CD8-positive, alpha-beta memory T cell (primary cell): ENCODE measurements around the gene YIPF5. TPM values are rescaled to one million over a fixed set of nuclear protein-coding genes. Genes with fewer than 3 reads are reported as not detected.

ENCODE experiments used
- CTCF ChIA-PET: fragments of 350-600 bp; sonication (Branson Sonifier 250); formaldehyde crosslinking; loops from one replicate; lab custom pipeline; 2021; ENCODE audit warnings: antibody characterized with exemption; lab: Charles Lee
- POLR2A ChIA-PET: fragments of 350-600 bp; sonication (Branson Sonifier 250); formaldehyde crosslinking; loops from one replicate; lab custom pipeline; 2021; ENCODE audit warnings: antibody characterized with exemption; lab: Charles Lee
- DNase-seq, 5 donors: peaks; one replicate each; pipeline versions ENCODE4 v3.0.0 to v3.0.0-alpha.2; 2020 to 2022; ENCODE audit warnings: mixed read lengths in 1 of 5
- H3K27ac ChIP-seq: one replicate; pipeline ENCODE4 v1.7.0; 2013; ENCODE audit warnings: low read depth, mild to moderate bottlenecking, low read length, moderate library complexity
- H3K27me3 ChIP-seq: 2 replicates; pipeline ENCODE4 v1.7.0; 2013; ENCODE audit warnings: low read length, mild to moderate bottlenecking; ENCODE audit not compliant: insufficient read depth, poor library complexity, severe bottlenecking
- H3K36me3 ChIP-seq: 2 replicates; pipeline ENCODE4 v1.7.0; 2013; ENCODE audit warnings: mild to moderate bottlenecking, low read length, moderate library complexity; ENCODE audit not compliant: insufficient read depth
- H3K4me1 ChIP-seq: 2 replicates; pipeline ENCODE4 v1.7.0; 2013; ENCODE audit warnings: mild to moderate bottlenecking, low read length, moderate library complexity; ENCODE audit not compliant: insufficient read depth
- H3K4me3 ChIP-seq: 2 replicates; pipeline ENCODE4 v1.7.0; 2013; ENCODE audit warnings: mild to moderate bottlenecking, low read length
- H3K9me3 ChIP-seq: 2 replicates; pipeline ENCODE4 v1.7.0; 2013; ENCODE audit warnings: mild to moderate bottlenecking, low read length
- H3K27ac Mint-ChIP-seq, 8 donors: one replicate each; pipeline ENCODE4 v1.8.0; 2020 to 2021; ENCODE audit warnings: mixed read lengths in 8 of 8, mild to moderate bottlenecking in 6 of 8, inconsistent platforms in 3 of 8, moderate library complexity in 3 of 8
- H3K27me3 Mint-ChIP-seq, 2 donors: one replicate each; pipeline ENCODE4 v1.8.0; 2020 to 2021; ENCODE audit warnings: mixed read lengths in 2 of 2, mild to moderate bottlenecking in 1 of 2, moderate library complexity in 1 of 2
- H3K36me3 Mint-ChIP-seq, 3 donors: one replicate each; pipeline ENCODE4 v1.8.0; 2020 to 2021; ENCODE audit warnings: mixed read lengths in 3 of 3, inconsistent platforms in 1 of 3, mild to moderate bottlenecking in 1 of 3
- H3K4me1 Mint-ChIP-seq, 3 donors: one replicate each; pipeline ENCODE4 v1.8.0; 2020 to 2021; ENCODE audit warnings: mixed read lengths in 3 of 3, inconsistent platforms in 1 of 3, mild to moderate bottlenecking in 1 of 3
- H3K4me3 Mint-ChIP-seq, 7 donors: one replicate each; pipeline ENCODE4 v1.8.0; 2020 to 2021; ENCODE audit warnings: mixed read lengths in 7 of 7, mild to moderate bottlenecking in 6 of 7, moderate library complexity in 4 of 7, inconsistent platforms in 2 of 7
- H3K9me3 Mint-ChIP-seq, 5 donors: one replicate each; pipeline ENCODE4 v1.8.0; 2020 to 2022; ENCODE audit warnings: mixed read lengths in 5 of 5, mild to moderate bottlenecking in 3 of 5, moderate library complexity in 2 of 5, inconsistent platforms in 1 of 5
- polyA plus RNA-seq: library from polyadenylated mRNA; unstranded; fragments of 300-500 nt; fragmentation: Illumina TruSeq; gene quantifications from one replicate; pipeline ENCODE4 v1.2.3, GENCODE V29; 2021
- total RNA-seq, 2 experiments: library from RNA; stranded (reverse); gene quantifications; one replicate each; pipeline ENCODE4 v1.2.3, GENCODE V29; 2021

Gene YIPF5
- total and polyA plus RNA-seq, 3 experiments from 2014 or later = 40.8 to 68.2 (median 42.0) TPM

DNA sequence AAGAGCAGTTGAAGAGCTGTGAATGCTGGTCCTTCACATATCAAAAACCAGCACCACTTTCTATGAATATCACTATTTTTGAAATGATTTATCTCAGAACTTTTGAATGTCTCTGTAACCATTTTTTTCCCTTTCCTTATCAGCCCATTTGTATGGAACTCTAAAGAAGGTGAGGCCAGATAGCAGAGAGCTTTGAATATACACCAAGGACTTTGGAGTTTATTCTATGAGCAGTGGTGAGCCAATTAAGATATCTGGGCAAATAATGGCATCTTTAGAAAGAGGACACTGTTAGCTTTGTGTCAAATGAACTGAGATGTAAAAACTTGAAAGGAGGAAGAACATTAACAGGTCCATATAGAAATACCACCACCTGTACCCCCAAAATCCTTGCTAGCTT, 22.2 kb upstream of the YIPF5 start:
- H3K27ac Mint-ChIP-seq = no peak overlapping the region
- H3K4me3 Mint-ChIP-seq = no peak overlapping the region
- peaks cover 0 to 17% (median 15%) of the 10 kb centered on the region in 3 donors for H3K4me1 Mint-ChIP-seq
- no peaks in the 10 kb centered on the region for H3K9me3 Mint-ChIP-seq
- POLR2A ChIA-PET = interaction anchor here (0.5 to 1.4 kb wide), 2 partner anchors 22 to 1163 kb away, joined by 3 to 4 read pairs; partner anchors contain the start of genes KCTD16 and YIPF5
- Histone ChIP-seq H3K4me1 (peaks cover 49% of the 10 kb centered on the region), H3K27ac (no peak overlapping the region), H3K4me3 (no peak overlapping the region), H3K36me3 (no peaks in the 10 kb centered on the region), H3K27me3 (no peaks in the 10 kb centered on the region), H3K9me3 (no peaks in the 10 kb centered on the region)
- no peaks in the 10 kb centered on the region for H3K36me3 Mint-ChIP-seq
- no peak for DNase-seq
- H3K27me3 Mint-ChIP-seq = no peaks in the 10 kb centered on the region
- CTCF ChIA-PET = interaction anchor here (1.2 to 3.9 kb wide), 6 partner anchors 11 to 368 kb away, joined by 3 to 19 read pairs (median 4); partner anchors contain the start of genes KCTD16 and YIPF5

DNA sequence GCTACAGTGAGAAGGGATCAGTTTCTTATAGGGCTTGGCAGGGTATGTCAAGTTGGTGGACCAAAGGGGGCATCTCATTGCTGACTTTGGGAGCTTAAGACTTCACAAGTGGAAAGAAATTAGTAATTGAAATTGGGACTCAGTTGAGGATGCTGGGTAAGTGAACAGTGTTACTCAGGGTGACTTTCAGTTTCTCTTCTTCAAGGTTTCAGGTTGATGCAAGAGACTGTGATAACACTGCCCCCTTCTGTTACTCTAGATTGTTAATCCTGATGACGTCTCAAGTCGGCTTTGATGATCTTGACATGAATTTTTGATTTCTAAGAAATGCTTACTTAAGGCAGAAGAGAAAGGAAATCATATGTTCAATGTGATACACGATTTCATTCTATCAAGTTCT, 21.5 kb upstream of the YIPF5 start:
- POLR2A ChIA-PET = interaction anchor here (1.4 kb wide), 1 partner anchor 21 kb away, joined by 4 read pairs; the partner anchor contains the start of genes KCTD16 and YIPF5
- H3K36me3 Mint-ChIP-seq = no peaks in the 10 kb centered on the region
- H3K4me3 ChIP-seq = peak overlapping the region; percentile 36

DNA sequence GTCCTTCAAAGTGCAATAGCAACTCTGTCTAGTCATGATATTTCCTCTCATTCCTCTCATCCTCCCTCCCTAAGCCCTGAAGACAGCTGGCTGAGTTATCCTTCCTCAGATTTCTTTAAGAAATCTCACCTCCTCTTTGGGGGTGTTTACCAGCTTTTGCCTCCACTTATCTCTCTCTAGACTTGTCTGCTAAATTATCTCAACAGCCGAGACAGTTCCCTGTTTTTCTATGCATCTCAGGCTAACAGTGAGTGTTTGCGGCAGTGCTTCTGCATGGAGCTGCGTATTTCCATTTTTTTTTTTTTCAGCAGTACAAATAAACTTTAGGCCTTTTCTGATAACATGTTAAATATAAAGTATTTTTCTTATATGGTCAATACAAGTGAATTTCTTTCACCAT, 21.1 kb upstream of the YIPF5 start:
- H3K4me3 Mint-ChIP-seq = peak overlapping the region in 1 of 7 donors; percentile 30
- no peaks in the 10 kb centered on the region for H3K36me3 Mint-ChIP-seq
- Histone ChIP-seq H3K9me3 (no peaks in the 10 kb centered on the region), H3K36me3 (no peaks in the 10 kb centered on the region), H3K27ac (no peak overlapping the region), H3K27me3 (no peaks in the 10 kb centered on the region), H3K4me3 (peak overlapping the region; percentile 36), H3K4me1 (peaks cover 60% of the 10 kb centered on the region)
- H3K27me3 Mint-ChIP-seq = no peaks in the 10 kb centered on the region
- no peaks in the 10 kb centered on the region for H3K9me3 Mint-ChIP-seq
- ChIA-PET CTCF (interaction anchor here (1.1 to 3.9 kb wide), 9 partner anchors 11 to 1443 kb away, joined by 3 to 19 read pairs (median 5); partner anchors contain the start of genes KCTD16 and YIPF5), POLR2A (interaction anchor here (0.7 to 1.8 kb wide), 2 partner anchors 365 to 787 kb away, joined by 4 to 5 read pairs; no protein-coding TSS in a partner anchor)
- no peak overlapping the region for H3K27ac Mint-ChIP-seq
- no peak for DNase-seq
- peaks cover 0 to 27% (median 27%) of the 10 kb centered on the region in 3 donors for H3K4me1 Mint-ChIP-seq

More for the DNA sequence above, 21.5 kb upstream of the YIPF5 start:
- Mint-ChIP-seq H3K4me3 (no peak overlapping the region), H3K4me1 (peaks cover 0 to 23% (median 22%) of the 10 kb centered on the region in 3 donors), H3K9me3 (no peaks in the 10 kb centered on the region), H3K27me3 (no peaks in the 10 kb centered on the region), H3K27ac (no peak overlapping the region)
- CTCF ChIA-PET = interaction anchor here (1.2 to 3.9 kb wide), 7 partner anchors 12 to 1189 kb away, joined by 3 to 19 read pairs (median 5); partner anchors contain the start of genes KCTD16 and YIPF5
- no peak overlapping the region for H3K27ac ChIP-seq
- H3K36me3 ChIP-seq = no peaks in the 10 kb centered on the region
- peak in 4 of 5 donors; percentile 17 to 81 (median 66) for DNase-seq
- no peaks in the 10 kb centered on the region for H3K27me3 ChIP-seq
- H3K9me3 ChIP-seq = no peaks in the 10 kb centered on the region
- H3K4me1 ChIP-seq = peaks cover 55% of the 10 kb centered on the region

DNA sequence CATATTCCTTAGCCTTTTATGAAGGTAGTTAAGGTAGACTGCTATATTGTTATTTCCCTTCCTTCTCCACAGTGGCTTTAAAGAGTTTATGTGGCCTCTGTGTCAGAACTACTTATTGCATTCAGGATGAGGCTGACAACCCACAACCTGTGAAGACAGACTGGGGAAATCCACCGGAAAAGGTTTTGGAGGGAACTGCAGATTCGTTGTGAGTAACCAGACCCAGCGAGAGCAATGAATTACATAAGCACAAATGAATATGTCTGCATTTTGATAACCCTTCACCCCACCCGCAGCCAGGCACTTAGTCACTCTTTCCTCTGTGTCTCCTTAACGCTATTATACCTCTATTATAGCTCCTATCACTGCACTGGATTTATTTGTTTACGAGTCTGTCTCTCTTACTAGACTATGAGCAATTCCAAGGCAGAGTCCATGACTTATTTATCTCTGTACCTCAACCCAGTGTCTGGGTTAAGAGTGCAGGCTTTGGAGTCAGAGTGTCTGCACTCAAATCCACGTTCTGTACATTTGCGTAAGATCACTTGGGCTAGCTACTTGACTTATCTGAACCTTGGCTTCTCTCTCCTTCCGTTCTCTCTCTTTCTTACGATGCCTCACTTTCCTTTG, 19.5 kb upstream of the YIPF5 start:
- H3K9me3 Mint-ChIP-seq = no peaks in the 10 kb centered on the region
- Histone ChIP-seq H3K36me3 (no peaks in the 10 kb centered on the region), H3K4me3 (peak overlapping the region; percentile 35), H3K9me3 (no peaks in the 10 kb centered on the region), H3K27ac (peak overlapping the region; percentile 68), H3K4me1 (peaks cover 67% of the 10 kb centered on the region), H3K27me3 (no peaks in the 10 kb centered on the region)
- peaks cover 0 to 42% (median 29%) of the 10 kb centered on the region in 3 donors for H3K4me1 Mint-ChIP-seq
- POLR2A ChIA-PET = interaction anchor here (1.1 to 1.8 kb wide), 3 partner anchors 19 to 787 kb away, joined by 3 to 7 read pairs (median 4); partner anchors contain the start of genes KCTD16 and YIPF5
- H3K27ac Mint-ChIP-seq = peak overlapping the region in 1 of 8 donors; percentile 97
- peak; percentile 61 to 92 (median 83) for DNase-seq
- no peaks in the 10 kb centered on the region for H3K36me3 Mint-ChIP-seq
- no peaks in the 10 kb centered on the region for H3K27me3 Mint-ChIP-seq
- CTCF ChIA-PET = interaction anchor here (0.8 to 3.9 kb wide), 7 partner anchors 19 to 1187 kb away, joined by 3 to 19 read pairs (median 6); partner anchors contain the start of genes KCTD16, NR3C1 and YIPF5
- H3K4me3 Mint-ChIP-seq = peak overlapping the region; percentile 11 to 81 (median 68)

- H3K4me3 Mint-ChIP-seq = peak overlapping the region; percentile 11 to 80 (median 66)
- Histone ChIP-seq H3K4me1 (peaks cover 74% of the 10 kb centered on the region), H3K27me3 (no peaks in the 10 kb centered on the region), H3K9me3 (no peaks in the 10 kb centered on the region), H3K36me3 (no peaks in the 10 kb centered on the region), H3K4me3 (peak overlapping the region; percentile 13), H3K27ac (peak overlapping the region; percentile 40)
- ChIA-PET CTCF (interaction anchor here (1.0 to 2.9 kb wide), 7 partner anchors 15 to 1176 kb away, joined by 3 to 13 read pairs (median 3); partner anchors contain the start of genes KCTD16, NR3C1 and YIPF5), POLR2A (interaction anchor here (1.1 to 3.2 kb wide), 6 partner anchors 8 to 1185 kb away, joined by 3 to 22 read pairs (median 4); partner anchors contain the start of genes KCTD16, NR3C1 and YIPF5)
- H3K36me3 Mint-ChIP-seq = no peaks in the 10 kb centered on the region
- peaks cover 6 to 48% (median 33%) of the 10 kb centered on the region in 3 donors for H3K4me1 Mint-ChIP-seq
- no peaks in the 10 kb centered on the region for H3K9me3 Mint-ChIP-seq
- peak overlapping the region in 2 of 8 donors; percentile 92 to 95 for H3K27ac Mint-ChIP-seq
- peak; percentile 75 to 93 (median 84) for DNase-seq
- H3K27me3 Mint-ChIP-seq = no peaks in the 10 kb centered on the region
Measured at GRCh38 chr5:144187699-144188294, 17.3 kb upstream of the YIPF5 start.

DNA sequence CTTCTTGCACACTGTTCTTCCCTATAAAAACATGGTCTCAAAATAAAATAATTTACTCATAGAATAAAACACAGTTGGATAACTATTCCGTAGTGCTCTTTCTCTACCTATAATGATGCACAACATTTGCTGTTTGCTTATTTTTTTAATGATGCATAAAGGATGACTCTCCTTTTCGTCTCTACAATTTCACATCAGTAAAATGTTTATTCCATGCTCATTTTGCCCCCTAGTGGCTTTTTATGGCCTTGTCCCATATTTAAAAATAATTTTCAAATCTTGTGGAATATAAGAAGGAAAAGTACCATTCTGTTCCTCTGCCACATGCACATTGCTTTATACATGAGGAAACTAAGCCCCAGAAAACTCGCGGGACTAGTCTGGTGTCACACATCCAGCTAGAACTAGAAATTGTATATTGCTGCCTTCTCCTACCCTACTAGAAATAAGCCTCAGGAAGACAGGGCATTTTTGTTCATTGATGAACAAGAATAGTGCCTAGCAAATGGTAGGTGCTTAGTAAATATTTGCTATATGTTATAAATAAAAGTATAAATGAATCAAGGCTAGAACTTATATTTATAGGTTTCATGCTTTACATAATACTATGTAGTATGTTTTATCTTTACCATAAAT, 12.9 kb upstream of the YIPF5 start:
- Histone ChIP-seq H3K27me3 (no peaks in the 10 kb centered on the region), H3K4me1 (peaks cover 32% of the 10 kb centered on the region), H3K9me3 (no peaks in the 10 kb centered on the region), H3K36me3 (no peaks in the 10 kb centered on the region), H3K4me3 (no peak overlapping the region), H3K27ac (no peak overlapping the region)
- Mint-ChIP-seq H3K36me3 (no peaks in the 10 kb centered on the region), H3K4me1 (peaks cover 12 to 42% (median 23%) of the 10 kb centered on the region in 3 donors), H3K4me3 (no peak overlapping the region), H3K27ac (peak overlapping the region in 3 of 8 donors; percentile 6 to 39 (median 32)), H3K9me3 (no peaks in the 10 kb centered on the region), H3K27me3 (no peaks in the 10 kb centered on the region)
- ChIA-PET CTCF (interaction anchor here (0.8 to 1.3 kb wide), 3 partner anchors 10 to 20 kb away, joined by 3 to 5 read pairs (median 4); partner anchors contain the start of genes KCTD16 and YIPF5), POLR2A (no interaction called here)
- DNase-seq = peak in 2 of 5 donors; percentile 21 to 28

GRCh38 chr5:144179226-144179625, 8.8 kb upstream of the YIPF5 start:
- Mint-ChIP-seq H3K4me1 (peaks cover 12 to 25% (median 19%) of the 10 kb centered on the region in 3 donors), H3K36me3 (no peaks in the 10 kb centered on the region), H3K27me3 (no peaks in the 10 kb centered on the region), H3K27ac (peak overlapping the region in 1 of 8 donors; percentile 29), H3K9me3 (no peaks in the 10 kb centered on the region), H3K4me3 (no peak overlapping the region)
- H3K36me3 ChIP-seq = no peaks in the 10 kb centered on the region
- peaks cover 6% of the 10 kb centered on the region for H3K4me1 ChIP-seq
- ChIA-PET CTCF (interaction anchor here (1.2 kb wide), 1 partner anchor 8 kb away, joined by 4 read pairs; the partner anchor contains the start of genes KCTD16 and YIPF5), POLR2A (interaction anchor here (1.4 kb wide), 1 partner anchor 9 kb away, joined by 3 read pairs; no protein-coding TSS in a partner anchor)
- H3K27me3 ChIP-seq = no peaks in the 10 kb centered on the region
- no peak for DNase-seq
- H3K4me3 ChIP-seq = no peak overlapping the region
- H3K27ac ChIP-seq = no peak overlapping the region
- H3K9me3 ChIP-seq = no peaks in the 10 kb centered on the region
